ENCODE results near the gene PPCDC. TPM values are rescaled to one million over a fixed set of nuclear protein-coding genes. Genes with fewer than 3 reads are reported as not detected.

PPCDC gene
- total and polyA plus RNA-seq, 5 donors, result 4.7 to 12.6 (median 5.7) TPM

GRCh38 chr15:74994685-74995084 lies 28.7 kb upstream of the PPCDC start:
- DNase-seq (no peak), ATAC-seq (no peak)
- intact Hi-C loops (cut with DNase I), result no loop called here
- 42% methylated on average over 5 of the region's 5 CpGs for WGBS
- Histone ChIP-seq H3K4me1 (ENCODE audit: control insufficient read depth, insufficient read depth, low read length) (peaks cover 6% of the 10 kb centered on the region), H3K9me3 (ENCODE audit: control insufficient read depth, low read length) (no peaks in the 10 kb centered on the region), H3K4me3 (ENCODE audit: low read length) (no peak overlapping the region), H3K27ac (ENCODE audit: low read length) (no peak overlapping the region), H3K27me3 (ENCODE audit: control insufficient read depth, insufficient read depth) (no peaks in the 10 kb centered on the region)

- Histone ChIP-seq H3K4me3 (ENCODE audit: low read length) (peak within 1 kb of the TSS; percentile 71), H3K9me3 (ENCODE audit: control insufficient read depth, low read length) (no peaks in the 10 kb centered on the region), H3K27ac (ENCODE audit: low read length) (no peak within 1 kb of the TSS), H3K27me3 (ENCODE audit: control insufficient read depth, insufficient read depth) (no peaks in the 10 kb centered on the region), H3K4me1 (ENCODE audit: control insufficient read depth, insufficient read depth, low read length) (peaks cover 6% of the 10 kb centered on the region)
- DNase-seq (peak; percentile 93 to 97 (median 96)), ATAC-seq (peak; percentile 90 to 91)
- WGBS, result 1% methylated on average over 58 of the region's 58 CpGs
- intact Hi-C loops (cut with DNase I), result no loop called here
These were observed 28.1 kb upstream of the PPCDC start, which contains the start of gene SCAMP5 for GRCh38 chr15:74995182-74995778. SCAMP5 (plus strand) TSS chr15:74995563; CDS start chr15:75011840, 16,277 bp downstream.

GRCh38 chr15:74995779-74996765 lies 27.3 kb upstream of the PPCDC start:
- intact Hi-C loops (cut with DNase I), result no loop called here
- ATAC-seq (peak; percentile 7 to 25), DNase-seq (peak in 2 of 3 donors; percentile 19 to 59)
- Histone ChIP-seq H3K9me3 (ENCODE audit: control insufficient read depth, low read length) (no peaks in the 10 kb centered on the region), H3K4me1 (ENCODE audit: control insufficient read depth, insufficient read depth, low read length) (peaks cover 6% of the 10 kb centered on the region), H3K27me3 (ENCODE audit: control insufficient read depth, insufficient read depth) (no peaks in the 10 kb centered on the region), H3K27ac (ENCODE audit: low read length) (no peak overlapping the region), H3K4me3 (ENCODE audit: low read length) (peak overlapping the region; percentile 71)
- 8% methylated on average over 42 of the region's 42 CpGs for WGBS

GRCh38 chr15:74997141-74997540 lies 26.2 kb upstream of the PPCDC start:
- WGBS, result 51% methylated on average over 4 of the region's 4 CpGs
- Histone ChIP-seq H3K27me3 (ENCODE audit: control insufficient read depth, insufficient read depth) (no peaks in the 10 kb centered on the region), H3K4me3 (ENCODE audit: low read length) (no peak overlapping the region), H3K4me1 (ENCODE audit: control insufficient read depth, insufficient read depth, low read length) (peaks cover 6% of the 10 kb centered on the region), H3K9me3 (ENCODE audit: control insufficient read depth, low read length) (no peaks in the 10 kb centered on the region), H3K27ac (ENCODE audit: low read length) (no peak overlapping the region)
- ATAC-seq (no peak), DNase-seq (no peak)
- intact Hi-C loops (cut with DNase I), result no loop called here

DNA sequence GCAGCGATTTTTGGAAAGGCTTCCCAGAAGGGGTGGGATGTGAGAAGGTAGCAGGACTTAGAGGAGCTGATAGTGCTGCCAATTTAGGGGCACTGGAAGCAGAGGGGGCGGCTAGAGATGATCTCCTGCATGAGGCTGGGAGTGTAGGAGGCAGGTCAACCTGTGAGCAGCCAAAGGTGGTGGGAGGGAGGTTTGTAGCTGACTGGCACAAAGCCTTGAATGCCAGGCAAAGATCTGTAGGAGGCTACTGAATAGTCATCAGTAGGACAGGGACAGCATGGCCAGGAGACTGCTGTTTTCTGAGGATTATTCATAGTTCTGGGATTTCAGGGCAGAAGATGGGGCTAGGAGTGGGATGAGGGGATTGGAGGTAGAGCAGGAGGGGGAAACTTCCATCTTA lies 25.8 kb upstream of the PPCDC start:
- Histone ChIP-seq H3K27me3 (ENCODE audit: control insufficient read depth, insufficient read depth) (no peaks in the 10 kb centered on the region), H3K9me3 (ENCODE audit: control insufficient read depth, low read length) (no peaks in the 10 kb centered on the region), H3K4me3 (ENCODE audit: low read length) (no peak overlapping the region), H3K27ac (ENCODE audit: low read length) (no peak overlapping the region), H3K4me1 (ENCODE audit: control insufficient read depth, insufficient read depth, low read length) (peaks cover 6% of the 10 kb centered on the region)
- intact Hi-C loops (cut with DNase I), result no loop called here
- no peak for DNase-seq
- no peak for ATAC-seq
- 77% methylated on average over 2 of the region's 2 CpGs for WGBS

GRCh38 chr15:75001310-75001709 lies 22.1 kb upstream of the PPCDC start:
- Histone ChIP-seq H3K27me3 (ENCODE audit: control insufficient read depth, insufficient read depth) (no peaks in the 10 kb centered on the region), H3K27ac (ENCODE audit: low read length) (no peak overlapping the region), H3K4me3 (ENCODE audit: low read length) (no peak overlapping the region), H3K9me3 (ENCODE audit: control insufficient read depth, low read length) (no peaks in the 10 kb centered on the region), H3K4me1 (ENCODE audit: control insufficient read depth, insufficient read depth, low read length) (peaks cover 2% of the 10 kb centered on the region)
- intact Hi-C loops (cut with DNase I), result no loop called here
- DNase-seq, result no peak
- WGBS, result 83% methylated on average over 6 of the region's 6 CpGs
- no peak for ATAC-seq

DNA sequence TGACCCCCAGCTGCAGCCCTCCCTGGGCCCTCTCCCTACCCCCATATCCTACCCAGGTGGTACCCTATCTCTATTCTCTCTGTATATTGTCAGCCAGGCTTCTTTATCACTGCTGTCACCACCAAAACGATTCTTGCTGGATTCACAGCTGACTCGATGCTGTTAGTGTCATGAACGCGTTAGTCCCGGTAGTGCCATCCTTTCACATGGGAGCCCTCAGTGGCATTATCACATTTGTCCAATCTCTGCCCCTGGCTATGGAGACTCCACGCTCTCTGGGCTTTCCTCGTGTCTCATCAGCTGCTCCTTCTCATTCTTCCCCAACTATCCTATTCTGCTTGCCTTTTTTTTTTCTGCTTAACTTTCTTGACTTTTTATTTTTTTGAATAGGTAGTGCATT lies 21.0 kb upstream of the PPCDC start:
- no peak for ATAC-seq
- Histone ChIP-seq H3K27ac (ENCODE audit: low read length) (no peak overlapping the region), H3K4me3 (ENCODE audit: low read length) (no peak overlapping the region), H3K9me3 (ENCODE audit: control insufficient read depth, low read length) (no peaks in the 10 kb centered on the region), H3K4me1 (ENCODE audit: control insufficient read depth, insufficient read depth, low read length) (no peaks in the 10 kb centered on the region), H3K27me3 (ENCODE audit: control insufficient read depth, insufficient read depth) (no peaks in the 10 kb centered on the region)
- no peak for DNase-seq
- intact Hi-C loops (cut with DNase I), result no loop called here
- WGBS, result 36% methylated on average over 7 of the region's 7 CpGs

DNA sequence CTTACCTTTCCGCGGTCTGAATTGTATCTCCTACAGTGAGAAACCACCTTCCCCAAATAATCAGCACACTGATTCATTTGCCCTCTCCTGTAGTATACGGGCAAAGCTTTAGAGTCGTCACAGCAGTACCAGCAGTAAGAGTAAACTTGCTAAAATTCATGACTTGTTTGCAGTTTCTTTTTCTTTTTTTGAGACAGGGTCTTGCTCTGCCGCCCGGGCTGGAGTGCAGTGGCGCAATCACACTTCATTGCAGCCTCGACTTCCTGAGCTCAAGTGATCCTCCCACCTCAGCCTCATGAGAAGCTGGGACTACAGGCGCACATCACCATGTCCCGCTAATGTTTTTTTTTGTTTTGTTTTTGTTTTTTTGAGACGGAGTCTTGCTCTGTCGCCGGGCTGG lies 16.2 kb upstream of the PPCDC start:
- Histone ChIP-seq H3K27ac (ENCODE audit: low read length) (no peak overlapping the region), H3K4me3 (ENCODE audit: low read length) (no peak overlapping the region), H3K9me3 (ENCODE audit: control insufficient read depth, low read length) (no peaks in the 10 kb centered on the region), H3K27me3 (ENCODE audit: control insufficient read depth, insufficient read depth) (no peaks in the 10 kb centered on the region), H3K4me1 (ENCODE audit: control insufficient read depth, insufficient read depth, low read length) (no peaks in the 10 kb centered on the region)
- DNase-seq (peak in 1 of 3 donors; percentile 35), ATAC-seq (no peak)
- intact Hi-C loops (cut with DNase I), result no loop called here
- WGBS, result 86% methylated on average over 13 of the region's 13 CpGs

GRCh38 chr15:75008221-75008625 lies 15.2 kb upstream of the PPCDC start:
- Histone ChIP-seq H3K27me3 (ENCODE audit: control insufficient read depth, insufficient read depth) (no peaks in the 10 kb centered on the region), H3K27ac (ENCODE audit: low read length) (no peak overlapping the region)
- WGBS, result 83% methylated on average over 5 of the region's 5 CpGs

GRCh38 chr15:75008629-75009326 lies 14.6 kb upstream of the PPCDC start:
- Histone ChIP-seq H3K4me1 (ENCODE audit: control insufficient read depth, insufficient read depth, low read length) (no peaks in the 10 kb centered on the region), H3K4me3 (ENCODE audit: low read length) (no peak overlapping the region), H3K27ac (ENCODE audit: low read length) (no peak overlapping the region), H3K9me3 (ENCODE audit: control insufficient read depth, low read length) (no peaks in the 10 kb centered on the region), H3K27me3 (ENCODE audit: control insufficient read depth, insufficient read depth) (no peaks in the 10 kb centered on the region)
- DNase-seq, result no peak
- intact Hi-C loops (cut with DNase I), result no loop called here
- 76% methylated on average over 6 of the region's 6 CpGs for WGBS
- ATAC-seq, result no peak

More at GRCh38 chr15:75008221-75008625, 15.2 kb upstream of the PPCDC start:
- H3K4me1 ChIP-seq (ENCODE audit: control insufficient read depth, insufficient read depth, low read length), result no peaks in the 10 kb centered on the region
- no peaks in the 10 kb centered on the region for H3K9me3 ChIP-seq (ENCODE audit: control insufficient read depth, low read length)
- intact Hi-C loops (cut with DNase I), result no loop called here
- ATAC-seq (no peak), DNase-seq (peak in 1 of 3 donors; percentile 21)
- no peak overlapping the region for H3K4me3 ChIP-seq (ENCODE audit: low read length)

DNA sequence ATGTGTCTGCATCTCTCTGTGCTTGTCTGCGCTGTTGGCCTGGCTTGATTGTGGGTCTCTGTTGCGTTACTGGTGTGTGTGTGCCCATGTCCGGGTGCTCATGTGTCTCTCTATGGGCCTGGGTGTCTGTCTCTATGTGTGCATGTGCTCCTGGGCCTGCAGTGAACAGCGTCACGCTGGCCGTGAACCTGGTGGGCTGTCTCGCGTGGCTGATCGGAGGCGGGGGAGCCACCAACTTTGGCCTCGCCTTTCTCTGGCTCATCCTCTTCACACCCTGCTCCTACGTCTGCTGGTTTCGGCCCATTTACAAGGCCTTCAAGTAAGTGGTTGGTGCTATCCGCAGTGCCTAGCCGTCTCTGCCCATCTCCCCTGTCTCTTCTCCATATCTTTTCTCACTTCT lies 7.0 kb upstream of the PPCDC start:
- no peak overlapping the region for H3K27ac ChIP-seq (ENCODE audit: low read length)
- H3K27me3 ChIP-seq (ENCODE audit: control insufficient read depth, insufficient read depth), result no peaks in the 10 kb centered on the region
- H3K4me3 ChIP-seq (ENCODE audit: low read length), result no peak overlapping the region
- DNase-seq, result peak in 1 of 3 donors; percentile 18
- WGBS, result 94% methylated on average over 15 of the region's 15 CpGs
- H3K4me1 ChIP-seq (ENCODE audit: control insufficient read depth, insufficient read depth, low read length), result no peaks in the 10 kb centered on the region
- intact Hi-C loops (cut with DNase I), result no loop called here
- no peaks in the 10 kb centered on the region for H3K9me3 ChIP-seq (ENCODE audit: control insufficient read depth, low read length)
- no peak for ATAC-seq

Data from right cardiac atrium (tissue), 5 donors.